Measurements from ENCODE around the gene RPL23. TPM values are rescaled to one million over a fixed set of nuclear protein-coding genes. Genes with fewer than 3 reads are reported as not detected.

Gene RPL23
- total RNA-seq, 1 experiment from 2014 or later = 3,829 TPM

DNA sequence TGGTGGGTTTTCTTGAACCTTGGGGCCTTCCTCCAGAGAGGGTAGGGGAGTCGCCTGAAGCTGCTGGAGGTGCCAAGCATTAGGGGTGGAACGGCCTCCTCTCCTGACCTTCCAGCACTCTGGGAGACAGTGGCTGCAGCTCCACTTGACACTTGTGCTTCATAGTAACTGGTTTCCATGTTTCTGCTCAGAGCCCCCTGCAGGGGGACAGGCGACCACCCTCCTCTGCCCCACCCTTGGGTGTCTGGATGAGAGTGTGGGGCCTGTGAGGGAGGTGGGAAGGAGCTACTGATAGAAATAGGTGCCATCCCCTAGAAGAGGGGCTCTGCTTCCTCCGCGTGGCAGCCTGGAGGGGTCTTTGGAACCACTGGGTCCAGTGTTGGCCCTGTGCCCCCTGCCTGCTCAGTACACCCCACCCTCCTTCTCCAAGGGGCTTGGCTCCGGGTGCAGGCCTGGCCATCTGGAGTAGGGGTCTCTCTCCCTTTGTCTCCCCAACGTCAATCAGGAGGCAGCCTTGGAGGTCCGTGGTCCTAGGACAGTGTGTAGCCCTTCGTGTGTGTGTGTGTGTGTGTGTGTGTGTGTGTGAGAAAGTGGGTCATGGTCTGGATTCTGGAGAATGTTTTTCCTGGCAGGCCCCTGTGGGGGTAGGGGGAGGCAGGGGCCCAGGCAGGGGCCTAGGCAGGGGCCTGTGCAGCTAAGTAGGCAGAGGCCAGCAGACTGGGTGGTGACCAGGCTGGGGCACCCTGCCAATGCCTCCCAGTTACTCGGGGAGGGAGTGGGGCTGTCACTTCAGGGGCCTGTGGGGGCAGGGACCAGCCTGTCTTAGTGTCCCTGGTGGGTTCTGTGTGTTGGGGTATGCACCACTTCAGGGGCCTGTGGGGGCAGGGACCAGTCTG is 21.2 kb upstream of the RPL23 start:
- Mint-ChIP-seq H3K27me3 (ENCODE audit: unreplicated experiment) (no peaks in the 10 kb centered on the region), H3K4me3 (ENCODE audit: low read depth, unreplicated experiment) (peak overlapping the region; percentile 95), H3K36me3 (ENCODE audit: insufficient read depth, unreplicated experiment) (peaks cover 92% of the 10 kb centered on the region)

GRCh38 chr17:38873640-38874380 is 20.3 kb upstream of the RPL23 start:
- peak overlapping the region; percentile 59 for H3K27ac Mint-ChIP-seq (ENCODE audit: unreplicated experiment)
- DNase-seq = peak; percentile 95
- no TSS peak for BruUV-seq (replicated peaks)
- no peaks in the 10 kb centered on the region for H3K27me3 Mint-ChIP-seq (ENCODE audit: unreplicated experiment)
- H3K4me1 Mint-ChIP-seq (ENCODE audit: low read depth, unreplicated experiment) = peaks cover 84% of the 10 kb centered on the region
- H3K9me3 Mint-ChIP-seq (ENCODE audit: low read depth, unreplicated experiment) = no peaks in the 10 kb centered on the region
- H3K36me3 Mint-ChIP-seq (ENCODE audit: insufficient read depth, unreplicated experiment) = peaks cover 92% of the 10 kb centered on the region
- peak overlapping the region; percentile 95 for H3K4me3 Mint-ChIP-seq (ENCODE audit: low read depth, unreplicated experiment)
- CTCF ChIA-PET = interaction anchor here (0.6 to 1.8 kb wide), 9 partner anchors 8 to 280 kb away, joined by 3 to 10 read pairs (median 4); partner anchors contain the start of gene RPL23
- TF ChIP-seq, protein P1, sequence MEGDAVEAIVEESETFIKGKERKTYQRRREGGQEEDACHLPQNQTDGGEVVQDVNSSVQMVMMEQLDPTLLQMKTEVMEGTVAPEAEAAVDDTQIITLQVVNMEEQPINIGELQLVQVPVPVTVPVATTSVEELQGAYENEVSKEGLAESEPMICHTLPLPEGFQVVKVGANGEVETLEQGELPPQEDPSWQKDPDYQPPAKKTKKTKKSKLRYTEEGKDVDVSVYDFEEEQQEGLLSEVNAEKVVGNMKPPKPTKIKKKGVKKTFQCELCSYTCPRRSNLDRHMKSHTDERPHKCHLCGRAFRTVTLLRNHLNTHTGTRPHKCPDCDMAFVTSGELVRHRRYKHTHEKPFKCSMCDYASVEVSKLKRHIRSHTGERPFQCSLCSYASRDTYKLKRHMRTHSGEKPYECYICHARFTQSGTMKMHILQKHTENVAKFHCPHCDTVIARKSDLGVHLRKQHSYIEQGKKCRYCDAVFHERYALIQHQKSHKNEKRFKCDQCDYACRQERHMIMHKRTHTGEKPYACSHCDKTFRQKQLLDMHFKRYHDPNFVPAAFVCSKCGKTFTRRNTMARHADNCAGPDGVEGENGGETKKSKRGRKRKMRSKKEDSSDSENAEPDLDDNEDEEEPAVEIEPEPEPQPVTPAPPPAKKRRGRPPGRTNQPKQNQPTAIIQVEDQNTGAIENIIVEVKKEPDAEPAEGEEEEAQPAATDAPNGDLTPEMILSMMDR (IDR thresholded peaks at IDR 0.05; ENCODE audit: unreplicated experiment) = no peak
- intact Hi-C loops (cut with micrococcal nuclease; ENCODE audit: unreplicated experiment) = no loop called here

More for the DNA sequence above, 21.2 kb upstream of the RPL23 start:
- intact Hi-C loops (cut with micrococcal nuclease; ENCODE audit: unreplicated experiment) = no loop called here
- peak overlapping the region; percentile 59 for H3K27ac Mint-ChIP-seq (ENCODE audit: unreplicated experiment)
- BruUV-seq (replicated peaks) = no TSS peak
- TF ChIP-seq, protein P1 (IDR thresholded peaks at IDR 0.05; ENCODE audit: unreplicated experiment) = peak; percentile 19
- CTCF ChIA-PET = interaction anchor here (0.5 to 1.5 kb wide), 6 partner anchors 21 to 1132 kb away, joined by 3 to 7 read pairs (median 3); partner anchors contain the start of gene RPL23
- peaks cover 86% of the 10 kb centered on the region for H3K4me1 Mint-ChIP-seq (ENCODE audit: low read depth, unreplicated experiment)
- no peaks in the 10 kb centered on the region for H3K9me3 Mint-ChIP-seq (ENCODE audit: low read depth, unreplicated experiment)
- no peak for DNase-seq

- Mint-ChIP-seq H3K9me3 (ENCODE audit: low read depth, unreplicated experiment) (no peaks in the 10 kb centered on the region), H3K4me1 (ENCODE audit: low read depth, unreplicated experiment) (peaks cover 84% of the 10 kb centered on the region), H3K27me3 (ENCODE audit: unreplicated experiment) (no peaks in the 10 kb centered on the region), H3K36me3 (ENCODE audit: insufficient read depth, unreplicated experiment) (peaks cover 92% of the 10 kb centered on the region), H3K4me3 (ENCODE audit: low read depth, unreplicated experiment) (peak overlapping the region; percentile 95), H3K27ac (ENCODE audit: unreplicated experiment) (peak overlapping the region; percentile 59)
- CTCF ChIA-PET = interaction anchor here (0.8 to 1.8 kb wide), 8 partner anchors 9 to 281 kb away, joined by 3 to 10 read pairs (median 4); partner anchors contain the start of genes CWC25, PSMB3 and RPL23
- intact Hi-C loops (cut with micrococcal nuclease; ENCODE audit: unreplicated experiment) = no loop called here
- no peak for DNase-seq
- TF ChIP-seq, protein P1 (IDR thresholded peaks at IDR 0.05; ENCODE audit: unreplicated experiment) = no peak
- no TSS peak for BruUV-seq (replicated peaks)
These were observed 19.3 kb upstream of the RPL23 start for GRCh38 chr17:38872671-38873385.

DNA sequence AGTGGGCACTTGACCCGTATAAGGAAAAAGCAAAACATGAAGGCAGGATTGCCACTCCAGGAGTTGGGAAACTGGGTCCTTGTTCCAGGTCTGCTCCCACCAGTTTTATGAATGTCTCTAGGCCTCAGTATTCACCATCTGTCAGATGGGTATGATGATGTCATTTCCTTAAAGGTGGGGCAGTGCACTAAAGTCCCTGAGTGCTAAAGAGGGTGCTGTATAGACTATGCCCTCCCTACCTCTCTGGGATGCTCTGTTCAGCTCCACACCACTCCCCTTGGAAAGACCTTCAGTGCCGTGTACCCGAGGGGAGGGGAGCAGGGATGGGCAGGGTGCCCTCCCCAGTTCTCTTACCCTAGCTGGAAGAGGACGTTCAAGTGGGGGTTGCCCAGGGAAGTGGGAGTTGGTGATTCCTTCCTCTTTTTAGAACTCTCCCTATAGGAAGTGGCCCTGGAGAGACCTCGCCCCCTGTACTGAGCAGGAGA is 18.5 kb upstream of the RPL23 start:
- Mint-ChIP-seq H3K27me3 (ENCODE audit: unreplicated experiment) (no peaks in the 10 kb centered on the region), H3K4me1 (ENCODE audit: low read depth, unreplicated experiment) (peaks cover 82% of the 10 kb centered on the region), H3K4me3 (ENCODE audit: low read depth, unreplicated experiment) (peak overlapping the region; percentile 95), H3K27ac (ENCODE audit: unreplicated experiment) (peak overlapping the region; percentile 97), H3K9me3 (ENCODE audit: low read depth, unreplicated experiment) (no peaks in the 10 kb centered on the region), H3K36me3 (ENCODE audit: insufficient read depth, unreplicated experiment) (peaks cover 97% of the 10 kb centered on the region)
- intact Hi-C loops (cut with micrococcal nuclease; ENCODE audit: unreplicated experiment) = no loop called here
- DNase-seq = no peak
- TF ChIP-seq, protein P1 (IDR thresholded peaks at IDR 0.05; ENCODE audit: unreplicated experiment) = no peak
- CTCF ChIA-PET = interaction anchor here (0.8 to 5.2 kb wide), 14 partner anchors 9 to 303 kb away, joined by 3 to 53 read pairs (median 8); partner anchors contain the start of genes CWC25 and RPL23
- BruUV-seq (replicated peaks) = TSS peak; percentile 37

Data from Calu3 (cell line).